ENCODE results near the gene SNRPF.

- TF ChIP-seq CTCF (IDR thresholded peaks at IDR 0.05; ENCODE audit: poor library complexity) (no peak), EZH2 (IDR thresholded peaks at IDR 0.05; ENCODE audit: borderline replicate concordance) (no peak)
These were observed 21.3 kb upstream of the SNRPF start for GRCh38 chr12:95837240-95838038.
